GM12865 (cell line): ENCODE results near the gene GOLGA7B.

ENCODE experiments used
- DNase-seq: peaks from one replicate; pipeline ENCODE4 v3.0.0; 2010; ENCODE audit warnings: low read depth
- H3K4me3 ChIP-seq: 2 replicates; pipeline ENCODE4 v1.5.1; 2011; ENCODE audit warnings: mild to moderate bottlenecking, low read depth, low read length, control low read depth
- CTCF ChIP-seq: IDR thresholded peaks from 2 replicates; pipeline ENCODE4 v1.5.1; 2011; ENCODE audit warnings: low read length, control low read depth, low read depth, inconsistent platforms; ENCODE audit not compliant: insufficient read depth; ENCODE audit errors: missing control alignments

The GOLGA7B gene

DNA sequence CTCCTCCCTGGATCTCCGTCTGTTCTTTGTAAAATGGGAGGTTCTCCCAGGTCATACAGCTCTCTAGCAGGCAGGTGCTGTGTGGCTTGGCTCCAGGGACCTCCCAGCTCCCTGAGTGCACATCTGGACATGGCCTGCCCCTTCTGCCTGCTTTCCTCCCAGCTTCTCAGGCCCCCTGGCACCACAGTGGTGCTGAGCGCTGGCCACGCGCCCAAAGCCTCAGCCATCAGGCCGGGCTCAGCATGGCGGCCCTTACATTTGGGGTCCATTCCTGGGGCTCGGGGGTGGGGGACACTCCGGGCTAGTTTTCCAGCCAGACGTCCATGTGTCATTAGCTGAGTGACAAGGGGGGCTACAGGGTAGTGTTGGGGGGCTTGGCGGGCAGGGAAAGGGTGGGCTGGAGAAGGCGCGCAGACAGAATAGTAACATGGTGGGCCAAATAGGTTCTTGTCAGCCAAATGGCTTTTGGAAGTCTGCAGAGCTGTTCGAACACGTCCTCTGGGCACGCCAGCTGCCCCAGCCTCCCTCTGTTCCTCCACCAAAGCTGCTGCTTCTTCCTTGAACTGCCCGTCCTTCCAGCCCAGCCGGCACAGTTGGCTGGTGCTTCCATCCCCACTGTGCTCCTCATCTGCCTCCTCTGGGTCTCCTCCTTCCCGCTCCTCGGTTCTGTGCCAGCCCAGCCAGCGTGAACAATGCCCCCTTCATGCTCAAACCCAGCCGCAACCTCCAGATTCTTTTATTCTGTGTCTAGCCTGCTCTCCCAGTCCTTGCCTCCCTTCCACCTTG lies 65.9 kb downstream of the GOLGA7B start:
- DNase-seq = no peak
- TF ChIP-seq CTCF = no peak
- H3K4me3 ChIP-seq = no peak overlapping the region

- TF ChIP-seq CTCF = no peak
- no peak for DNase-seq
- no peak overlapping the region for H3K4me3 ChIP-seq
These were observed 66.9 kb downstream of the GOLGA7B start for GRCh38 chr10:97916586-97916985.

DNA sequence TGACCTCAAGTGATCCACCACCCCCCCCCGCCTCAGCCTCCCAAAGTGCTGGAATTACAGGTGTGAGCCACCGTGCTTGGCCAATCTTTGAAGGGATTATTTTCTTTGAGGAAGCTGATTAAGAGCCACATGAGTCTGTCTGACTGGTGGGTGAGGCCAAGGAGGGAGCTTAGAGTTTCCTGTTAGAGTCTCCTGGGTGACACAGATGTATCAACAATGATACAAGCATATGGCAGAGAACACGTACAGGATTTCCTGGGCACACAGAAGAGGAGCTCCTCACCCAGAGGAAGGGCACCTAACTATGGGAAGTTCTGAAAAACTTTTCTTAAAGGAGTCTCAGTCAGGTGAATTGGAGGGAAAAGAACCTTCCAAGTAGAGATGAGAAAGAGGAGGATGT lies 69.4 kb downstream of the GOLGA7B start:
- no peak for DNase-seq
- no peak overlapping the region for H3K4me3 ChIP-seq
- no peak for TF ChIP-seq CTCF

DNA sequence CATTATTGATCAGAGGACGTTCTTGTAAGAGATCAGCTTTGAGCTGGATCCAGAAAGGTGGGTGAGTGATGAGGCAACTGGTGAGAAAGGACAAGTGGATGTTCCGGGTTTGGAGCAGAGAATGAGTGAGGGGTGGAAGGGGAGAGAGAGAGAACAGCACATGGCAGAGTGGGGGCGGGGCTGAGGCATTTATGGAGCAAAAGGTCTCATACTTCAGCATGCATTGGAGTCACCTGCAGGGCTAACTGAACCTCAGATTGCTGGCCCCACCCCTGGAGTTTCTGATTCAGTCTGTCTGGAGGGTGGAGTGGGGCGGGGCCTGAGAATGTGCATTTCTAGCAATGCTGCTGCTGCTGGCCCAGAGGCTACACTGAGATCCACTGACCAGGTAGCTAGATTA lies 71.2 kb downstream of the GOLGA7B start:
- DNase-seq = no peak
- no peak overlapping the region for H3K4me3 ChIP-seq
- no peak for TF ChIP-seq CTCF
